HG03159 (cell line): ENCODE measurements around the gene CDKN2AIP.
"Not testable (repeated sequence)": the region's sequence is repeated elsewhere in the genome, so short reads cannot be mapped to it uniquely, and the experiment has no call there.

ENCODE experiments used
- ATAC-seq: cut with Tn5 transposase; IDR thresholded peaks from one replicate; pipeline ENCODE4 v1.9.1; 2021; ENCODE audit warnings: mild to moderate bottlenecking, moderate library complexity; ENCODE audit not compliant: unreplicated experiment

CDKN2AIP gene

DNA sequence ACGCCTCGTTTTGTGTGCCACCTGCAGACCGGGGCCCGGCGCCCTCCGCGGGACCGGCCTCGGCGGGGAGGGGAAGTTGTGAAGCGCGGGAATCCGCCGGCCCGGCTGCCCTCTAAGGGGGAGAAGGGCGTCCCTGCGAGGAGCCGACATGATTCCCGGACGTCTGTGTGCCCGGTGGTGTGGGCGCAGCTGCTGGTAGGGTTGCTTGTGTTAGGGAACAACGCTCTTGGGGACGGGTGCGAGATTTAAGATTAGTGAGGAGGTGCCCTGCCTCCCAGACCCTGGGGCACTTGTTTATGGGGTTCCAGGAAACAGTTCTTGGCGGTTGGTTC, 627 bp downstream of the CDKN2AIP start:
- ATAC-seq: peak; percentile 32

DNA sequence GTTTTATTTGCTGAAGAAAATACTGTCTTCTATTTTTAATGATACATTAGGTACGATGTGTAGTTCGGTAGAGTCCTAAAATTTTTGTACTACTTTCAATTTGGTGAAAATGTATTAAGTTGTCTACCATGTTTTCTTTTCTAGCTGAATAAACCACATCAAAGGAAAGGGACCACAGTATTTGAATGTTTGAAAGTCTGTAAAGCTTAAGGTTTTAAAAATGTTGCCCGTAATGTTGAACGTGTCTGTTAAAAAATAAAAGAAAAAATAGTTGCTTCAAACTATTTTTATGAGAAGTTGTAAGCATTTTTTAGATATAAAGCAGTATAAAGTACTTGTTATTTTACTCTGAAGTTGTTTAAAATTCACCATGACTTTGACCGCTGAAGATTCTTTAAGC, 3.2 kb downstream of the CDKN2AIP start:
- ATAC-seq: no peak

DNA sequence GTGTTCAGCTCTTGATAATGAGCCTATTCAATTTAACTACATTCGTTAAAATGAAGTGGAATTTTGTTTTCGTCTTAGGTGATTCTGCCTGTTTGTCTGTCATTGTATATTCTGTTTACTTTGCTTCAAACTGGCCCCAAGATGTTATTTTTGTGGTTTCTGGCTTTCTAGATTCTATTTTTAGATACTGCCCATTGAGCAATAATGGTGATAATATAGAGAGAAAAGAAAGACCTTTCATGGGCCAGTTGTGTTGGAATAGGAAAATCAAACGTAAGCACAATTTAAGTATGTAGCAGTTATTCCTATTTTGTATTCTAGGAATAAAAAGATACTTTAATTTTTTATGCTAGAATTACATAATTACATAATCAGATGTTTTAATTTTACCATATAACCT, 4.0 kb downstream of the CDKN2AIP start:
- no peak for ATAC-seq

DNA sequence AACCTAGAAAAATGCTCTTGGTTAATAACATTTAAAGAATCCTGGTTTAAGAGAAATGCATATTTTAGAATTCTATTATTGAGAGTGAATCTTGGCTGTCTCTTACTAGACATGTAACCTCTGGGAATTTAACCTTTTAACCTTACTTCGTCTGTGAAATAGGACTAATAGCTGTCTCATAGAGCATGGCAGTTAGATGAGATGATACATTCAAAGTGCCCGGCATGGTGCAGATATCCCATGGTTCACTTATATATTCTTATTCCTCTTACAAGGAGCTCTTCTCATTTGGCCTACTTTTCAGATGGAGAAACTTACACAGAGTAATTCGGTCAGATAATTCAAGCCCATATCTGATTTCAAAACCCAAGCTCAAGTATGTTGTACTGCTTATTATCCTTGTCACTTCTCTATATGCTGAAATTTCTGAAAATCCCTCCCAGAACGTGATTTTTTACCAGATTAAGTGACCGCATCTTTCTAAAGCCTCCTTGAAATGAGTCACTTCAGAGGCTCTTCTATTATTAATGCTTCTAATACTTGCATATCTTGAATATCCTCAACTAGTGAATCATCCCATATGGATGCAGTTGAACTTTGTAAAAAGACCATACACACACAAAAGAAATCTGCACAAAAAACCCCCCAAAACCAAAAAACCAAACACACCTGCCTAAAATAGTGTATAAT, 4.9 kb downstream of the CDKN2AIP start:
- no peak for ATAC-seq

- ATAC-seq: no peak
Measured at GRCh38 chr4:183450108-183450507, 5.7 kb downstream of the CDKN2AIP start.

DNA sequence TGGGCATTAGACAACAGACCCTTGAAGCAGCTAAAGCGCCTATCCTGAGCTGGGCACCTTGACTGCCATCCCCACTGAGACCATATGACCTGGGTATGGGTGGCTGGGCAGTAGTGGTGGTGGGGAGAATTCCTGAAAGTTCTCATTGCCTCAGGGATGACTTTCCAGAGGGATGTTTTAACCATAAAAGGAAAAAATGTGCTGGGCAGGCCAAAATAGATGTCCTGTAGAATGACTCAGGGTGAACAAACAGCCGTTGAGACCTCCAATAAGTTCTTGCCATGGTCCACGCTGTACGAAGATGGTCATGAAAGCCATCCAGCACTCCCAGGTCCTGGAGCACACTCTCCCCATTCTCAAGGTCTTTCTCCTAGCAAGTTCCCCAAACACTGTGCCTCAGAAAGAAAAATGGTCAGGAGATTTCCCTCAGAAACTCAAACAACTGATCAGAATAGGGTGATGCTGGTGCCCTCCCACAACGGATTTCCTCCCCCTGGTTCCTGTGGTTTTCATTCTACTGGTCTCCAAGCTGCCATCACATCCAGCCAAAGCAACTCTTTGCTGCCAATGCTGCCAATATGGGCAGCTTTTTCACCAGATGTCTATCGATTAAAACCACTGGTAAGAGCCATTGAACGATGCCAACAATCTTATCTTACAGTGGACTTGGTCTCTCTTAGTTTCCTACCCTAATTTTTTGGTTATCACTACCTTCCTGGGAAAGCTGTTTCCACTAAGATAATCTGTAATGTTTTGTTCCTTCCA, 11.2 kb downstream of the CDKN2AIP start:
- no peak for ATAC-seq

DNA sequence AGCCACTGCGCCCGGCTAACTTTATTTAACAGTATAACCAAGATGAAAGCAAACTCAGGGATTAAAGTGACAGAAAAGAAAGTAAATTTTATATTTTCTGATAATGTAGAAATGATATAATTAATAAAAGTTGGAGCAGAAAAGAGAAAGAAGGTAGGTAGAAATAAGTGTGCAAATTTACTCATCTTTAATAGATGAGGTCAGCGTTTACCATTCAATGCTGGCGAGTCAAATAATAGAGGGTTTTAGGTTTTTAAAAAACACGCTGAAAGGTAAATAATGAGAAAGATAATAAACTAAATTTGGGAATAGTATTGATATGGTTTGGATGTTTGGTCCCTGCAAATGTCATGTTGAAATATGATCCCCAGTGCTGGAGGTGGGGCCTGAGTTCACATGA, 13.6 kb downstream of the CDKN2AIP start:
- ATAC-seq: no peak

DNA sequence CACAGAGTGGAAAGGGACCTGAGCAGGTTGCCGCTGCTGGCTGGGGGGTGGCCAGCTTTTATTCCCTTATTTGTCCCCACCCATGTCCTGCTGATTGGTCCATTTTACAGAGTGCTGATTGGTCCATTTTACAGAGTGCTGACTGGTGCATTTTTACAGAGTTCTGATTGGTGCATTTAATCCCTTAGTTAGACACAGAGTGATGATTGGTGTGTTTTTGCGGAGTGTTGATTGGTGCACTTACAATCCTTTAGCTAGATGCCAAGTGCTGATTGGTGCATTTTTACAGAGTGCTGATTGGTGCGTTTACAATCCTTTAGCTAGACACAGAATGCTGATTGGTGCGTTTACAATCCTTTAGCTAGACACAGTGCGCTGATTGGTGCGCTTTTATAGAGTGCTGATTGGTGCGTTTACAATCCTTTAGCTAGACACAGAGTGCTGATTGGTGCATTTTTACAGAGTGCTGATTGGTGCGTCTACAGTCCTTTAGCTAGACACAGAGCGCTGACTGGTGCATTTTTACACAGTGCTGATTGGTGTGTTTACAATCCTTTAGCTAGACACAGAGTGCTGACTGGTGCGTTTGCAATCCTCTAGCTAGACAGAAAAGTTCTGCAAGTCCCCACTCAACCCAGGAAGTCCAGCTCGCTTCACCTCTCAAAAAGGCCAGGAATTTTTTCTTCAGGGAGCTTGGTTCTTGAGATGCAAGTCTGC, 19.6 kb downstream of the CDKN2AIP start:
- not testable (repeated sequence) for ATAC-seq

- ATAC-seq: not testable (repeated sequence)
Measured at GRCh38 chr4:183465879-183466278, 21.4 kb downstream of the CDKN2AIP start.

- ATAC-seq: no peak
Measured at GRCh38 chr4:183467246-183467645, 22.8 kb downstream of the CDKN2AIP start.

DNA sequence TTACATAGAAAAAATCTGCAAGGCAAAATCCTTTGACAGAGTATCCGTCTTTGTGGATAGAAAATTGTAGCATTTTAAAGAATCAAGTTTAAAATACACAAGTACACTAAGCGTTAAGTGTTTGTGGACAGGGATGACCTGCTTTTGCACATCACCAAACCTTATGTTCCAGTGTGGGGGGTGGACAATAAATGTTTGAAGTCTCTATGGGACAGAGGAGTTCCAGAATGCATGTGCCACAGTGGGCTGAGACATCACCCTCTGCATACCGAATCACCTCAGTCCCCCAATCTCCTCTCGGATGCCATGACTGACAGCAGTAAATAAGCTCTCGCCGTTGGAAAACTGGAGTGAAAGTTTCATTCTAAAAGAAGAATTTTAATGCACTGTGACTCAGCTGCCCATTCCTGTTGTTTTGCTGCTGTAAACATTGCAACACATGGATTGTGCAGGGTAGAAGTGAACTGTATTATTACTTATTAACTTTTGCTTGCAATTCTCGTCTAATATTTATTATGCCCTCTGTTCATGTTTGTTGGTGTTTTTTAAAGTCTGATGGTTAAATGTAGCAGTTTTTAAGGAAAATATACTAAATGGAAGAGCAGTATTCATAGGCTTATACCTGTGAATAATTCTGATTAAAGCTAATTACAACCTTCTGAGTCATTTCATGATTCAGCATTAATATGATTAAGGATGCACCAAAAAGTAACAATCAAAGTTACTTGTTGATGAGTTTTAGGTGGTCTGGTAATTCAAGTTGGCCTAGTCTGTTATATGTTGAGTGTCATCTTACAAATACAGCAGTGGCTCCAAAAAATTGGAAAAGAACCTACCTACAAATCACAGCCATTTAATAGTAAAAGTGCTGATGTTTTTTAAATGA, 24.0 kb downstream of the CDKN2AIP start:
- no peak for ATAC-seq

DNA sequence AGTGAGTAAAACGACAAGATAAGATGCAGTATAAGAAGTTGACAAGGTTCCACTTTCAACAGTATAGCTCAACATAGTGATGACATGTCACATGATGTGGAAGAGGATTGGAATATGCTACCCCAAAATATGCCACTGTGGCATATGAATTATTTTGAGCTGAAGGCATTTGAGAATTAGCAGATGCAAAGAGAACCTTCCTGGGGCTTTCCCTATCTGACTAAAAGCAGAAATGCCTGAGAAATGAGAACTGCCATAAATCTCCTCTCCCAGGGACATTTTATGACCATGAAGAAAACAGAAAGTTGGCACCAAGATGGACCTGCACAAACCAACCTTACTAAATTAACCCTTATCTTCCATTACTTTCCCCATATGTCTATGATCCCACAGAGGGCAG, 24.8 kb downstream of the CDKN2AIP start:
- no peak for ATAC-seq

DNA sequence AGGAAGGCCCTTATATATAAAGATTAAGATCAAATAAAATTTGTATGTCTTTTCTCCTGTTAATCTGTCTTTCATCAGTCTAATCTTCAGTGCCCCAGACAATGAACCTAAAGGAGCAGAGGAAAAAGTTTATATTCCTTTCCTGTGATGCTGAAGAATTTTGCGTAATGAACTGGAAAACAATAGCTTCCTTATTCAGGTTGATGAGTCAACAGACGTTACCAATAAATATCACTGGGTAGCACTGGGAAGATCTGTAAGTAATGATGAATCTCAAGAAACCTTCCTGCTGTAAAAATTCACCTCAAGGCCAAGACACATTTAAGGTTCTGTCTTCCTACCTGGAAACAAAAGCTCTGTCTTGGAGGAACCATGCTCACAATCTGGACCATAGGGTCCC, 25.5 kb downstream of the CDKN2AIP start:
- no peak for ATAC-seq

DNA sequence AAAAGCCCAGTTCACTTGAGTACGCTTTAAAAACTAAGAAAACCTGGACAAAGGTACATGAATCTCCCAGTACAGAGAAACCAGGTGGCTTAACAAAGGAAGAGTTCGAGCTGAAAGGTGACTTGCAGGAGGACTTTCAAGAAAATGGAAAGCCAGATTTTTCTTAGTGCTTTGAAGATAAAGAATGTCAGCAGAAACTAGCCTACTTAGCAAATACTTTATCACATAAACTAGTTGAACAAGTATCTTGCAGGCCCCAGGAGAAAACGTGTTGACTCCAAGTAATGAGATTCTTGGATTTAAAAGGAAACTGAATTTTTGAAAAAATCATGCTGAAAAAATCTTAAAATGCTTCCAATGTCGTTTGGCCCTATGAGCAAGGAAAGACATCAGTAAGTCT, 26.4 kb downstream of the CDKN2AIP start:
- ATAC-seq: no peak

DNA sequence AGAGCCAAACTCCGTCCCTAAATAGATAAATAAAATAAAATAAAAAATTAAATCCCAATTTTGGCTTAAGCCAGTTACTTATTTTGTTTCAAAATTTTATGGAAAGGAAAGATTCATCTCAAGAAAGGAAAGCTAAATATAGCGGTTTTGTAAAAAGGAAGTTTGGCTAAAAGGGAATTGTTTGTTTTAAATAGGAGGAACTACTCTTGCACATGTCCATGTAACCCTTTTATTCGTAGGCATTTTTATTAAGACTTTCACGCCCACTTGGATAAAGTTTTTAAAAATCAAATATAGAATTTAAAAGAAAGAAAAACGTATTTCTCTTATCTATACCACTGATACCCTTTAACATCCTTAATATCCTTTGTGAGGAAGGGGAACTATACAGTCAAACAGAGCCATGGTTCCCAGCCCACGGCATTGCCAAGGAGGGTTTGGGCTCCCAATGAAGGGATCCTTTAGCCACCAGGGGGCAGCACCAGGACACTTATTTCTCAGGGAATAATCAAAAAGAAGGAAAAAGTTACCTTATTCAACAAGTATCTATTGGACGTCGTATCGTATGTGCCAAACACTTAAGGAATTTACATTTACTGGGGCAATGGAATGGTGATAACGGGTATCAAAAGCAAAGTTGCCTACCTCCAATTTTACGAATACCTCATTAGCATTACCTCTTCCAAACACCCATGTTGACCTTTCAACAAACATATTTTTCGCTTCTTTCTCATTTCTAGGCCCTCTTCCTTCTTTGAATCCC, 27.7 kb downstream of the CDKN2AIP start:
- ATAC-seq: peak; percentile 78

- no peak for ATAC-seq
Measured at GRCh38 chr4:183478123-183478522, 33.7 kb downstream of the CDKN2AIP start.

GRCh38 chr4:183478926-183479325, 34.5 kb downstream of the CDKN2AIP start:
- ATAC-seq: no peak

DNA sequence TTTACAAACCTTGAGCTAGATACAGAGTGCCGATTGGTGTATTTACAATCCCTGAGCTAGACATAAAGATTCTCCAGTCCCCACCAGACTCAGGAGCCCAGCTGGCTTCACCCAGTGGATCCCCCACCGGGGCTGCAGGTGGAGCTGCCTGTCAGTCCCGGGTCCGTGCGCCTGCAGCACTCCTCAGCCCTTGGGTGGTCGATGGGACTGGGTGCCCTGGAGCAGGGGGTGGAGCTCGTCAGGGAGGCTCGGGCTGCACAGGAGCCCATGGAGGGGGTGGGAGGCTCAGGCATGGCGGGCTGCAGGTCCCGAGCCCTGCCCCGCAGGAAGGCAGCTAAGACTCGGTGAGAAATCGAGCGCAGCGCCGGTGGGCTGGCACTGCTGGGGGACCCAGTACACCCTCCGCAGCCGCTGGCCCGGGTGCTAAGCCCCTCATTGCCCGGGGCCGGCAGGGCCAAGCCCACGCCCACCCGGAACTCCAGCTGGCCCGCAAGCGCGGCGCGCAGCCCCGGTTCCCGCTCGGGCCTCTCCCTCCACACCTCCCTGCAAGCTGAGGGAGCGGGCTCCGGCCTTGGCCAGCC, 38.2 kb downstream of the CDKN2AIP start:
- not testable (repeated sequence) for ATAC-seq

DNA sequence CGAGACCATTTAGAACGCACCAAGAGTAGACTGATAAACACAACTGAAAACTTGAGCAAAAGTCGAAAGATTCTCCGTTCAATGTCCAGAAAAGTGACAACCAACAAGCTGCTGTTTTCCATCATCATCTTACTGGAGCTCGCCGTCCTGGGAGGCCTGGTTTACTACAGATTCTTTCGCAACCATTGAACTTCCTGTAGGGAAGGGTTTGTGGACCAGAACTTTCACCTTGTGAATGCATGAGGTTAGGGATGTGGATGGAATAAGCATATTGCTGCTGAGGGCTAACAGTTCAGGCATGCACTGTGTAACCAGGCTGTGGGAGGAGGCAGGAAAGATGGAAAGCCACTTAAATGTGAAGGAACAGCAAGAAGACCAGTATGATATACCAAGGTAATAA, 39.6 kb downstream of the CDKN2AIP start:
- no peak for ATAC-seq
